ENCODE data around the gene TRAP1.
"Not testable (repeated sequence)": the region's sequence is repeated elsewhere in the genome, so short reads cannot be mapped to it uniquely, and the experiment has no call there.

The TRAP1 gene

DNA sequence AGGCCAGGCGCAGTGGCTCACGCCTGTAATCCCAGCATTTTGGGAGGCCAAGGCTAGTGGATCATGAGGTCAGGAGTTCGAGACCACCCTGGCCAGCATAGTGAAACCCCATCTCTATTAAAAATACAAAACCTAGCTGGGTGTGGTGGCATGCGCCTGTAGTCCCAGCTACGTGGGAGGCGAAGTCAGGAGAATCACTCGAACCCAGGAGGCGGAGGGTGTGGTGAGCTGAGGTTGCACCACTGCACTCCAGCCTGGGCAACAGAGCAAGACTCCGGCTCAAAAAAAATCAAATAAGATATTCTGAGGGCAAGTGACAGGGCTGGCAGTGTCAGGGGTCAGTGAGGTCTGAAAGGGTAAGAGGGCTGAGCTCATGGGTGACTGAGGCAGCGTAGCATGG is 2.9 kb downstream of the TRAP1 start:
- in situ Hi-C loops (cut with MboI; ENCODE audit: low sequenced_read_pairs), result not testable (repeated sequence)

DNA sequence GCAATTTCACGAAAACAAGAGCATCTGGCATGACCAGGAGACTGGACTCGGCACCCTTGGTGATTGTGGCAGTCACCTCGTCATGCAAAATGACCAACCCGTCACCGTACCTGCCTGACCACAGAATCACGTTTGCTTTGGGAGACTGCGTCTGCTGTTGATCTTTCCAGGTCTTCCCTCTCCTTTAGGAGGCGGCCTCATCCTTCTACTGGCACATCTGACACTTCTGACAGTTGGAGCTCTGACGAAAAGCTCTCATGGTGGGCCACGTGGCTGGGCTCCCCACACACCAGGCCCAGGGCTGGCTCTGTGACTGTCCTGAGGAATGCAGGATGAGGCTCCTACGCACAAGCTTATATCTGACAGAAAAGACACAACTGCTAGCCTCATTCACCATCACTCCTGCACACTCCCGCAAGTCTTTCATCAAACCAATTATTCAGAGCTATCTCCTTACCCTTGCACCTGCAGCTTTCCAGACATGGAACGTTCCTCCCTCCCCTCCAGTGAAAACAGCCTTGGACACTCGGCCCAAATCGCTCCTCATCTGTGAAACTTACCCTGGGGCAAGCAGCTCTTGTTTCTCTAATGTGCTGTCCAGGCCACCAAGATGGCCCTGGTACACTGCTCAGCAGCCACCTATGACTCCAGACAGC is 3.6 kb downstream of the TRAP1 start:
- in situ Hi-C loops (cut with MboI; ENCODE audit: low sequenced_read_pairs), result no loop called here

DNA sequence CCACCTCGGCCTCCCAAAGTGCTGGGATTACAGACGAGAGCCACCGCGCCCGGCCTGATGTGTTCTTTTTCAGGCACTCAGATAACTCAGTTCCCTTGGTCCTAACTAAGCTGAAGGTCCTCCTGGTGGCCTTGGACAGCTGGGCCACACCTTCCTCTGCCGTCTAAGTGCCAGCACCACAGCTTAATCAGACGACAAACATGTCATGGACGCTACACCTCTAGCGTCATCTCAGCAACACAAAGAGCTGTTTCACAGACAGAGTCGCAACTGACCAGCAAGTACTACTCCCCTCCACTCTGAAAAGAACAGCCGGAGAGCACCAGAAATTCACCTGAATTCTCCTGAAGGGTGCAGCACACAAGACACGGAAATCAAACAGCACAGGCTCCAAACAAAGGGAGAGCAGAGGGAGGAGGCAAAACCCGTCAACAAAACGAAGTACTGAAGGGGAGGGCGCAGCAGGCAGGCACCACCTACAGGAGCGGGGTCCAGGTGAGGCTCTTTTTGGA is 4.4 kb downstream of the TRAP1 start:
- in situ Hi-C loops (cut with MboI; ENCODE audit: low sequenced_read_pairs), result no loop called here

DNA sequence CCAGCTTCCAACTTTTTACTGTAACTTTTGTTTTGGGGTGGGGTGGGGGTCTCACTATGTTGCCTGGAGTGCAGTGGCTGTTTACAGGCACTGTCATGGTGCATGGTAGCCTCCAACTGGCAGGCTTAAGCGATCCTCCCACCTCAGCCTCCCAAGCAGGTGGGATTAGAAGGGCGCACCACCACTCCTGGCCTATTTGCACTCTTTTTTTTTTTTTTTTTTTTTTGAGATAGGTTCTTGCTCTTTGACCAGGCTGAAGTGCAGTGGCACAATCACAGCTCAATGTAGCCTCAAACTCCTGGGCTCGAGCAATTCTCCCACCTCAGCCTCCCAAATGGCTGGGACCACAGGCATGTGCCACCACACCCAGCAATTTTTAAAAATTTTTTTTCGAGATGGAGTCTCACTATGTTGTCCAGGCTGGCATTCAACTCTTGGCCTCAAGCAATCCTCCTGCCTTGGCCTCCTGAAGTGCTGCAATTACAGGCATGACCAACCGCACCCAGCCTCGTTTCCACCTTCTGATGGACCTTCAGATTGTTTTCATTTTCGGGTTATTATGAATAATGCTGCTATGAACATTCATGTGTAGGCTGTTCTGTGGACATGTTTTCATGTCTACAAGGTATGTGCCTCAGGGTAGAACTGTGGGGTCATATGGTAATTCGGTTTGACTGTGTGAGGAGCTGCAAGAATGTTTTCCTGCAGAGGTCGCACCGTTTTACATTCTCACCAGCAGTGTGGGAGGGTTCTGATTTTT is 10.9 kb downstream of the TRAP1 start:
- in situ Hi-C loops (cut with MboI; ENCODE audit: low sequenced_read_pairs), result no loop called here

DNA sequence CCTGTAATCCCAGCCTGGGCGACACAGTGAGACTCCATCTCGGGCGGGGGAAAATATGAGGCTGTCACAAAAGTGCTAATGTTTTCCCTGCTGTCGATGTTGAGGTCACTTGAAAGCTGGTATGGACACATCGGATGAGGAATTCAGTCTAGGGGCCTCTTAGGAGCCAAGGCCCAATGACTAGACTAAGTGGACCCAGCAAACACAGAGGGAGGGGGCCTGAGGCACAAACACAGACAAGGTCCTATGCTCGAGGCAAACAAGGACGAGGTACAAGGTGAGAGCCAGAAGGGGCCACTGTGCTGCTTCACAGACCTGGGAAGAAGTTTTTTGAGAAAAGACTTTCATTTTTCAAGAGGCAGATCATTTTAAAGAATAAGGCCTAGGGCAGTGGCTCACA is 15.2 kb downstream of the TRAP1 start:
- in situ Hi-C loops (cut with MboI; ENCODE audit: low sequenced_read_pairs), result no loop called here

DNA sequence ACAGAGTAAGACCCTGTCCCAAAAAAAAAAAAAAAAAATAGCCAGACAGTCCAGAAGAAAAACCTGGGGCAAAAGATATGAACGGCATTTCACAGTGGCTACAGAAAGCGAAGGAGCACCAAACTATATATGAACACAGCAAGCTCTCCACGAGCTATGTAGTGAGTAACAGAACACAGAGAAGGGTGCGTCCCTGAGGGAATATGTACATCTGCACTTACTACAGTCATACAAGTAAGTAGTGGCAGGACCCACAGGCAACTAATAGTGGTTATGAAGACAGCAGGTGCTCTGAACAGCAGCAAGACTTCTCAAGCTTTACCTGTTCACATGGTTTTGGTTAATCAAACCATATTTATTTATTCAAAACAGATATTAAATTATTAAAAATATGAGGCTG is 15.8 kb downstream of the TRAP1 start:
- in situ Hi-C loops (cut with MboI; ENCODE audit: low sequenced_read_pairs), result no loop called here

DNA sequence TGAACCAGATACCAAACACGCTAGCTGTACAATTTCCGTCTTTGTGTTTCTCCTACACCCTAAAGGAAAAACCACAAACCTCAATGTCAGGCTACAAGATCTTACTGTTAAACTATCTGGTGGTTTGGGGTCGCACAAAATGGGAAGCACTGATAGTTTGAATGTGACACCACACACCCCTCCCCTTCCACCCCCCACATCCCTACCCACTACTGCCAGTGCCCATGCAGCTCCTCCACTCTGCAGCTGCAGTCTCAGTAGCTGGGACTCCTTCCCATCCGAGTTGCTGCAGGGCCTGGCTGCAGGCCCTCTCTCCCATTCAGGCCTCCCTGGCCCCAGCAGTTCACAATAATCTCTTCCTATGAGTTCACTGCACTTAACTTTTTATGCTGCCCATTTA is 18.4 kb downstream of the TRAP1 start:
- in situ Hi-C loops (cut with MboI; ENCODE audit: low sequenced_read_pairs), result no loop called here

DNA sequence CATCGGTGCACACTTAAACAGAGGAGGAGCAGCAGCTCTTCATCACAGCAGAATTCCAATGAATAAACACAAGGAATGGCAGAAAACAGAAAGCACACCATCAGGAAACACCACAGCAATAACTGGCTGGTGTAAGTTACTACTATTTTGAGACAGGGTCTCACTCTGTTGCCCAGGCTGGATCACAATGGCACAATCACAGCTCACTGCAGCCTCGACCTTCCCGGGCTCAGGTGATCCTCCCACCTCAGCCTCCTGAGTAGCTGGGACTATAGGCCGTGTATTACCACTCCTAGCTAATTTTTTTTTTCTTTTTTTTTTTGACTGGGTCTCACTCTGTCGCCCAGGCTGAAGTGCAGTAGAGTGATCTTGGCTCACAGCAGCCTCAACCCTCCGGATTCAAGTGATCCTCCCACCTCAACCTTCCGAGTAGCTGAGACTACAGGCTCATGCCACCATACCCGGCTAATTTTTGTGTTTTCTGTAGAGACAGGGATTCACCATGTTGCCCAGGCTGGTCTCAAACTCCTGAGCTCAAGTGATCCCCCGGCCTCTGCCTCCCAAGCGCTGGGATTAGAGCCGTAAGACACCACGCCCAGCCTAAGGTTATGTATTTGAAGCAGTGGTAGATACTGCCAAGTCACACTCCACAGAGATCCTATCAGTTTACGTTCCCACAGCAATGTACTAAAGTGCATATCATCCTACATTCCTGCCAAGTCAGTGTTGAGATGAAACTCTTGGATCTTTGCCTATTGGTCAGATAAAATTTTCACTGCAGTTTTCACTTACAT is 20.7 kb downstream of the TRAP1 start:
- in situ Hi-C loops (cut with MboI; ENCODE audit: low sequenced_read_pairs), result no loop called here

DNA sequence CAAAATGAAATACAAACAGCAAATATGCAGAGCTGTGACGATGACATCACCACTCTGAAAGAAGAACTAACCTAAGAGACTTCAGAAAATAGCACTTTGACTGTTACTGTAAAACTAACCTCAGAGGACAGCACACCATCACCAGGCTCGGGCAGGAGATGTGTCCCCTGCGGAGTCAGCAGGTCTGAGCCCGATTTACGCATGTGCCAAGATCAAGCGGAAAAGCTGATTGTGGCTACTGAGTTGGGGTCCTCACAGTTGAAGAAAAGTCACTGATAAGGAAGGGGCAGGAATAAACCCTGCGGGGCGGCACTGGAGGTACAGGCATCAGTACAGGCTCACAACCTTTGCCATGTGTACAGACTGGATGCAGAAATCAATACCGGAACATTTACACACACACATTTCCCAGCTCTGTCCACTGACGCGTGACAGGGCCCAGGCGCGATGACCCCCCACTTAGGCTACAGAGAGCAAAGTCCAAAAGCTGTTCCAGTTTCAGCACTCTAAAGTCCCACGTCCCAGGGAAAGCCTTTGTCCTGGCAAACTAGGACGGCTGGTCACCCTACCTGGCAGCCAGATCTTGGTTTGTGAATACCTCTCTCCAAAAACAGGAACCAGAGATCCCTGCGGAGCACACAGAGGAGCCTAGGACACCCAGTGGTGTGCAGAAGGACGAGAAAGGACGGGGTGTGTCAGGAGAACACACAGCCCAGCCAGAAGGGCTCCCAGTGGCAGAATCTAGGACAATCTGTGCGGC is 21.5 kb downstream of the TRAP1 start:
- in situ Hi-C loops (cut with MboI; ENCODE audit: low sequenced_read_pairs), result no loop called here

DNA sequence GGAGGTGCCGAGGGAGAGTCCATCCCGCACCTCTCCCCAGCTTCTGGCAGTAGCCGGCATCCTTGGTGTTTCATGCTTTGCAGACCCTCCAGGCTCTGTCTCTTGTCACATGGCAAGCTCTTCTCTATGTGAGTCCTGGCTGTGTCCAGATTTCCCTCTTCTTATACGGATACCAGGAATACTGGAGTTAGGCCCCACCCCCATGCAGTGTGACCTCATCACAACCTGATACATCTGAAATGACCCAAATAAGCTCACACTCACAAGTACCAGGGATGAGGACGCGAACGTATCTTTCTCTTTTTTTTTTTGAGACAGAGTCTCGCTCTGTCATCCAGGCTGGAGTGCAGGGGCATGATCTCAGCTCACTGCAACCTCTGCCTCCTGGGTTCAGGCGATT is 23.3 kb downstream of the TRAP1 start:
- in situ Hi-C loops (cut with MboI; ENCODE audit: low sequenced_read_pairs), result no loop called here

DNA sequence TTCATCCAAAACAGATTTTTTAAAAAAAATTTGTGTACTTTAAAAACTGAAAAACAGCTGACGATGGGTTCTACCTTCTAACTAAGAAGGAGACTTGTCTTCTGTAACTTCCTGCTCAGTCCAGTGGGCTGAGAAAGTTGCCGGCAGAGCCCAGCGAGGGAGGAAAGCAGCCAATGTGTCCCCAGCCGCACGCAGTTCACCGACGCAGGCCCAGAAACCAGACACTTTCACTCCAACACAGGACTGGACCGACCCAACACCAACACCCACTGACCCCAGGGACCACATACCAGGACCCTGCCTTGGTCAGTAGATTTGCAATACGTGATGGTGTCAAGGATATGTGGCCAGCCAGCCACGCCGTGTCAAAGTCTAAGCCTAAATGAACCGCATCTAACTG is 25.6 kb downstream of the TRAP1 start:
- in situ Hi-C loops (cut with MboI; ENCODE audit: low sequenced_read_pairs), result no loop called here

DNA sequence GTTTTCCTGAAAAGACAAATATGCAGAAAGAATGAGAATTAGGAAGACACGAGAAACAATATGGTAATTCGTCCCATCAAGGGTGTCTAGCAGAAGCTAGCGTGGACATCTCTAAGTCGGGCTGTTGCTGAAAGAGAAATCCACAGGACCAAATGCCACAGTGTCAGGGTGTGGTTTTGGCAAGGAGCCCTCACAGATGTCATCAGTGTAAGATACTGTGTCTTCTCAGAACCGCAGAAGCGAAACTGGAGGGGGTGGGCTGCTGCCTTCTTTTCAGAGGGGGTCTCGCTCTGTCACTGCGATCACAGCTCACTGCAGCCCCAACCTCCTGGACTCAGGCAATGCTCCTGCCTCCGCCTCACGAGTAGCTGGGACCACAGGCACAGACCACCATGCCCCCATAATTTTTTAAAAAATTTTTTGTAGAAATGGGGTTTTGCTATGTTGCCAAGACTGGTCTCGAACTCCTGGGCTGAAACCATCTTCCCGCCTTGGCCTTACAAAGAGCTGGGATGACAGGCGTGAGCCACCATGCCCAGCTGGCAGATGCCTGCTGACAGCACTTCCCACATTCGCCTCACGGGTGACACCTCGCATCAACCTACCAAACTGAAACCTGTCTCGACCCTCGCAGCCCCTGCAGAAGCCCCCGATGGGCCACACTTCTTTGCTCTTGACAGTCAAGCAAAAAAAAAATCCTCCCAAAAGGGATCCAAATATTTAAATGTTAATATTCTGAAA is 26.2 kb downstream of the TRAP1 start:
- in situ Hi-C loops (cut with MboI; ENCODE audit: low sequenced_read_pairs), result no loop called here

DNA sequence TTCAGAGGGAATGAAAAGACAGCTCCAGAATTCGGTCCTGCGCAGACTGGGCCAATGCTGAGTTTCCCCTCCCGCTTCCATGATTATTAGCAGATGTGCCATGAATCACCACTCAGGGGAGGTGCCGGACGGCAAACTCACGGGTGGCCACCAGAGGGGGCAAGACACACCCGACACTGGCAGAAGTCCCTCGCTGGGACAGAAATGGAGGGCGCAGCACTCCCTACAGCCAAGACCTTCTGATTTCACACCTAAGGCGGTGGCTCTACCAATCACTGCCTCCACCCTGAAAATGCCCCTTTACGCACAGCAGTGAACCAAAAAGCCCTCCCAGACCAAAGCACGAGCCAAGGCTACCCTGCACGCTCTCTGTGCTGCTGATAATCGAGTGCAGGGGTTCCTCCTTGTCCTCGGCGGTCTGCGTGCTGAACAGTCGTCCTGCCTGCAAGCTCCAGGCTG is 26.8 kb downstream of the TRAP1 start:
- in situ Hi-C loops (cut with MboI; ENCODE audit: low sequenced_read_pairs), result no loop called here

DNA sequence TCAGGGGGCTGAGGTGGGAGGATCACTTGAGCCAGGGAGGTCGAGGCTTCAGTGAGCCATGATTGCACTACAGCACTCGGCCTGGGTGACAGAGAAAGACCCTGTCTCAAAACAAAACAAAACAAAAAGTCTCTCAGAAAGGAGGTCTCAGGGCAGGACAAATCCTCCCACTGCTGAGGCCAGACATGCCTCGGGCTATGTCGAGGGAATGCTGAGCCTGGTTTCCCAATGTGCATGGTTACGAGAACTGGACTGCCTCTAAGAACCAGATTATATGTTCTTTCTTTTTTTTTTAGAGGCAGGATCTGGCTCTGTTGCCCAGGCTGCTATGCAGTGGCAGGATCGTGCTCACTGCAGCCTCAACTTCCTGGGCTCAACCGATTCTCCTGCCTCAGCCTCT is 27.6 kb downstream of the TRAP1 start:
- in situ Hi-C loops (cut with MboI; ENCODE audit: low sequenced_read_pairs), result no loop called here

DNA sequence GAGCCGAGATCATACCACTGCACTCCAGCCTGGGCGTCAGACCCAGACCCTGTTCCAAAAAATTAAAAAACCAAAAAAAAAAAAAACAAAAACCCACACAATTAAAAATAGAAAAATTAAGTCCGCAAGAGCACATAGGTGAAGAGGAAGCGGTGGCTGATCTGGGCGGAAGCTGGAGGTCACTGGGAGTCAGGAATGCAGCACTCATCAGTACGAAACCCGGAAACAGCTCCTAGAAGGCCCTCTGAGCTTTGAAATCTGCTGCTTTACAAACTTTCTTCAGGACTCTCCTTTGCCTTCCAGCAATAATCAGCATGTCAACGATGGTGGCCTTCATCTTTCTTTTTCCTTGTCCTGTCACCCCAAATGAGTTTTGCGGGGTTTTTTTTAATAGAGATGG is 29.5 kb downstream of the TRAP1 start:
- in situ Hi-C loops (cut with MboI; ENCODE audit: low sequenced_read_pairs), result no loop called here

DNA sequence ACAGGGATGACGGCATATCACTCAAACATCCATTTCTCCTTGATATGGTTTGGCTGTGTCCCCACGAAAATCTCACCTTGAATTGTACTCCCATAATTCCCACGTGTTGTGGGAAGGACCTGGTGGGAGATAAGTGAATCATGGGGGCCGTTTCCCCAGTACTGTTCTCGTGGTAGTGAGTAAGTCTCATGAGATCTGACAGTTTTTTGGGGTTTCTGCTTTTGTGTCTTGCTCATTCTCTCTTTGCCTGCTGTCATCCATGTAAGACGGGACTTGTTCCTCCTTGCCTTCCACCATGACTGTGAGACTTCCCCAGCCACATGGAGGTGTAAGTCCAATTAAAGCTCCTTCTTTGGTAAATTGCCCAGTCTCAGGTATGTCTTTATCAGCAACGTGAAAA is 30.3 kb downstream of the TRAP1 start:
- in situ Hi-C loops (cut with MboI; ENCODE audit: low sequenced_read_pairs), result no loop called here

DNA sequence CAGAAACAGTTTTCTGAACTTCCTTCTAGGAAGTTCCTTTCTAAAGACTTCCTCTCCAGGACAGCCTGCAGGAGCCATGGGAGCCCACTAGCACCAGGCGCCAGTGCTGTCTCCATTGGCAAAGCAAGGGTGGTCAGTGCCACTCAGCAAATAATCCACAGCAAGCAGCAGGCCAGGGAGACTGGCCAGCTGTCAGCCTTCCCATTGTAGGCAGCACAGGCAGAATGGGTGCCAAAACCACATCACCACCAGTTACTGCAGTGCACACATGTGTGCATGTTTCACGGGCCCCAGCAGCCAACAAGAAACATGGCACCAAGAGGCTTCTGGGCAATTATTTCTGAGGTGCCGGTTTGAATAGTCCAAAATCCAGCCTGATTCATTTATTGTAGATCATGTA is 36.1 kb downstream of the TRAP1 start:
- in situ Hi-C loops (cut with MboI; ENCODE audit: low sequenced_read_pairs), result no loop called here

DNA sequence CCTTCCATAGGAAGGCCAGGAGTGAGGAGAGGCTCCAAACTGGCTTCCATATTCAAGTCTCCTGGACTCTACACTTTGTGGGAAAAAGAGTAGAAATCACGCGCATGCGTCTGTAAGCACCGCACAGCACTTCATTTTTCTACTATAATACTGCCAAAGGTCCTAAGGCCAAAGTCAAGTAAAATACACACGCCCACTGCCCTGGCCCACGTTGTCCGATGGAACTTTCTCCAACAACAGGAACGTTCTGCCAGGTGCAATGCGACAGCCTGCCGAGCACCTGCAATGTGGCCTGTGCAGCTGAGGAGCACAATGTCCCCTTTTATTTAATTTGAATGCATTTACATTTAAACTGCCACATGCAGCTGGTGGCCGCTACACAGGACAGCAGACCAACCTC is 39.3 kb downstream of the TRAP1 start:
- in situ Hi-C loops (cut with MboI; ENCODE audit: low sequenced_read_pairs), result no loop called here

DNA sequence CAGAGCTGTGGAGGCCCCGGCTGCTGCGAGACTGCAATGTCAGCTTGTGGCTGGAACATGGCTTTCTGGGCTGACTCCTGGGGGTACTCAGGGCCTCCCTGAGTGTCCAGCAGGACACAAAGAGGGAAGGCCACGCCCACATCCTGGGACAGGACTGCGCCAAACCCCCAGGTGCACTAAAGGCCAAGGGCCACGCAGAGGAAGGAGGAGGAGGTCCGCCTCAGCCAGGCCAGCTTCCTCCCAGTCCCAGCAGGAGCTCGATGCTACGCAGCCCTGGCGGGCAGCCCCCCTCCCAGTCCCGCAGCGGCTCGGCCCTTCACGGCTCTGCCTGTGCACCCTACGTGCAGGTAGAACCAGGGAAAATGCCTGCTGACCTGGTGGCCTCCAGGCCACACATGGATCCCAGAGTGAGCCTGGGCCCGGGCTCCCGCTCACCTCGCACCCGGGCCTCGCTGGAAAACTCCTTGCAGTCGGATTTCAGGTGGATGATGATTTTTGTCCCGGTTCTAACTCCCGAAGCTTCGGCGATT is 41.7 kb downstream of the TRAP1 start:
- in situ Hi-C loops (cut with MboI; ENCODE audit: low sequenced_read_pairs), result no loop called here
